HCT116 (cell line): ENCODE measurements around the gene ZFPL1. TPM values are rescaled to one million over a fixed set of nuclear protein-coding genes. Genes with fewer than 3 reads are reported as not detected.

Experiments used
- ATAC-seq: fragments of 200-7000 bp; cut with Tn5 transposase; 2 replicates; pipeline ENCODE4 v1.9.1; 2020; ENCODE audit warnings: mild to moderate bottlenecking, moderate library complexity
- BruUV-seq: library from RNA; stranded (reverse); fragments of 400-500 nt; replicated peaks from 2 replicates; lab custom pipeline; 2021; lab: Mats Ljungman, UMichigan
- CTCF ChIA-PET: fragments of 300-600 bp; sonication (Branson Sonifier 250); formaldehyde crosslinking; loops from one replicate; lab custom pipeline; 2021; ENCODE audit warnings: antibody characterized with exemption; lab: Charles Lee
- POLR2A ChIA-PET: fragments of 300-600, 350-600 bp; sonication (Branson Sonifier 250); formaldehyde crosslinking; loops from one replicate; lab custom pipeline; 2021; ENCODE audit warnings: antibody characterized with exemption; lab: Charles Lee
- RAD21 ChIA-PET, 2 experiments: fragments of 300-600 bp; sonication (Branson Sonifier 250); formaldehyde crosslinking; loops; one replicate each; lab custom pipeline; 2023; ENCODE audit warnings: low total read pairs in 2 of 2; ENCODE audit not compliant: uncharacterized antibody in 2 of 2, unreplicated experiment in 2 of 2, low non-redundant PET in 1 of 2; lab: Charles Lee
- DNase-seq: peaks from one replicate; pipeline ENCODE4 v3.0.0-alpha.2; 2010; ENCODE audit warnings: low read depth, low spot score
- H2AFZ ChIP-seq: fragments of 200-600 bp; shearing (Covaris generic), sonication (generic); 2 replicates; pipeline ENCODE4 v1.6.1; 2017; ENCODE audit warnings: low read depth, mixed run types, mixed read lengths, antibody characterized with exemption, low read length; ENCODE audit not compliant: poor library complexity, severe bottlenecking
- H3K27ac ChIP-seq: 2 replicates; pipeline ENCODE4 v1.5.1; 2012; ENCODE audit warnings: low read depth, low read length
- H3K27me3 ChIP-seq: fragments of 200-600 bp; sonication (generic); 2 replicates; pipeline ENCODE4 v1.6.1; 2016; ENCODE audit warnings: mixed run types, low read length, mixed read lengths; ENCODE audit not compliant: insufficient read depth
- H3K36me3 ChIP-seq, 2 experiments: fragments of 200-500 bp in 1 of 2; fragments of 200-600 bp in 1 of 2; sonication (Bioruptor generic) in 1 of 2; sonication (generic) in 1 of 2; 2 replicates each; pipeline versions ENCODE4 v1.5.1 to v1.6.1; 2014 to 2016; ENCODE audit warnings: low read length in 2 of 2, inconsistent platforms in 1 of 2, mixed read lengths in 1 of 2, mixed run types in 1 of 2; ENCODE audit not compliant: insufficient read depth in 2 of 2, control insufficient read depth in 1 of 2
- H3K4me1 ChIP-seq, 2 experiments: fragments of 200-600 bp in 1 of 2; sonication (generic) in 1 of 2; 2 replicates each; pipeline versions ENCODE4 v1.5.1 to v1.6.1; 2012 to 2017; ENCODE audit warnings: low read length in 2 of 2, inconsistent platforms in 1 of 2, mild to moderate bottlenecking in 1 of 2, mixed read lengths in 1 of 2, mixed run types in 1 of 2, moderate library complexity in 1 of 2; ENCODE audit not compliant: insufficient read depth in 2 of 2, control insufficient read depth in 1 of 2
- H3K4me2 ChIP-seq: fragments of 200-600 bp; sonication (generic); 2 replicates; pipeline ENCODE4 v1.6.1; 2017; ENCODE audit warnings: mixed run types, low read length, mixed read lengths
- H3K4me3 ChIP-seq, 2 experiments: fragments of 200-600 bp in 1 of 2; sonication (generic) in 1 of 2; replicated peaks in 1 of 2; 2 replicates each; pipeline ENCODE4 v1.5.1; 2011 to 2016; ENCODE audit warnings: low read length in 2 of 2, control low read depth in 1 of 2, low read depth in 1 of 2, mild to moderate bottlenecking in 1 of 2, mixed read lengths in 1 of 2, mixed run types in 1 of 2
- H3K79me2 ChIP-seq: fragments of 200-600 bp; sonication (generic); 2 replicates; pipeline ENCODE4 v1.6.1; 2017; ENCODE audit warnings: mild to moderate bottlenecking, mixed run types, low read length, moderate library complexity, mixed read lengths; ENCODE audit not compliant: insufficient read depth
- H3K9ac ChIP-seq: fragments of 200-600 bp; sonication (generic); 2 replicates; pipeline ENCODE4 v1.6.1; 2016; ENCODE audit warnings: low read length, mixed read lengths
- H3K9me2 ChIP-seq: fragments of 200-600 bp; sonication (generic), shearing (Covaris generic); 2 replicates; pipeline ENCODE4 v1.6.1; 2017; ENCODE audit warnings: mixed run types, mild to moderate bottlenecking, moderate library complexity; ENCODE audit not compliant: insufficient read depth
- H3K9me3 ChIP-seq, 2 experiments: fragments of 200-500 bp in 1 of 2; fragments of 200-600 bp in 1 of 2; sonication (Bioruptor generic) in 1 of 2; sonication (generic) in 1 of 2; 2 replicates each; pipeline ENCODE4 v1.6.1; 2014 to 2017; ENCODE audit warnings: low read length in 2 of 2, mixed read lengths in 2 of 2, inconsistent platforms in 1 of 2, low read depth in 1 of 2, mild to moderate bottlenecking in 1 of 2, mixed run types in 1 of 2, moderate library complexity in 1 of 2; ENCODE audit not compliant: control insufficient read depth in 1 of 2, insufficient read depth in 1 of 2
- H4K20me1 ChIP-seq: fragments of 200-600 bp; sonication (generic), shearing (Covaris generic); 2 replicates; pipeline ENCODE4 v1.6.1; 2017; ENCODE audit warnings: mixed run types, mild to moderate bottlenecking, moderate library complexity; ENCODE audit not compliant: insufficient read depth
- CEBPB ChIP-seq: IDR thresholded peaks from 2 replicates; pipeline ENCODE4 v1.6.1; 2012; ENCODE audit warnings: low read depth
- EGR1 ChIP-seq: IDR thresholded peaks from 2 replicates; pipeline ENCODE4 v1.6.1; 2012; ENCODE audit warnings: low read depth
- ELF1 ChIP-seq: IDR thresholded peaks from 2 replicates; pipeline ENCODE4 v1.6.1; 2012; ENCODE audit warnings: low read depth, borderline replicate concordance
- EZH2 ChIP-seq: fragments of 200-600 bp; sonication (generic); IDR thresholded peaks from 2 replicates; pipeline ENCODE4 v1.6.1; 2017; ENCODE audit warnings: antibody characterized with exemption, mixed run types
- EZH2phosphoT487 ChIP-seq: fragments of 200-600 bp; IDR thresholded peaks from 2 replicates; pipeline ENCODE4 v1.6.1; 2018; ENCODE audit warnings: antibody characterized with exemption, borderline replicate concordance
- FOSL1 ChIP-seq: IDR thresholded peaks from 2 replicates; pipeline ENCODE4 v1.6.1; 2012; ENCODE audit warnings: low read depth
- POLR2A ChIP-seq: IDR thresholded peaks from 2 replicates; pipeline ENCODE4 v1.7.0; 2011; ENCODE audit warnings: borderline replicate concordance; ENCODE audit not compliant: insufficient read depth, insufficient read length; ENCODE audit errors: extremely low read depth
- POLR2AphosphoS5 ChIP-seq: IDR thresholded peaks from 2 replicates; pipeline ENCODE4 v1.6.1; 2011; ENCODE audit warnings: mild to moderate bottlenecking, low read depth, low read length, moderate library complexity
- RAD21 ChIP-seq: IDR thresholded peaks from 2 replicates; pipeline ENCODE4 v1.6.1; 2012; ENCODE audit warnings: low read depth, mild to moderate bottlenecking
- SRF ChIP-seq: IDR thresholded peaks from 2 replicates; pipeline ENCODE4 v1.6.1; 2012; ENCODE audit warnings: low read depth
- TCF7L2 ChIP-seq: IDR thresholded peaks from 2 replicates; pipeline ENCODE4 v1.7.0; 2011; ENCODE audit warnings: borderline replicate concordance, inconsistent platforms; ENCODE audit not compliant: insufficient read depth, insufficient read length; ENCODE audit errors: extremely low read depth
- ZFX ChIP-seq: fragments of 450-650 bp; IDR thresholded peaks from 2 replicates; pipeline ENCODE4 v1.6.1; 2017
- ZNF274 ChIP-seq: fragments of 200-500 bp; sonication (Bioruptor generic); IDR thresholded peaks from 2 replicates; pipeline ENCODE4 v1.6.1; 2014; ENCODE audit warnings: mild to moderate bottlenecking, low read depth, low read length, inconsistent platforms
- intact Hi-C: fragments of 100-400 bp; cut with micrococcal nuclease; formaldehyde crosslinking; loops from 2 replicates; pipeline ENCODE4 v1.10.0; 2022
- total RNA-seq: library from RNA; stranded (reverse); gene quantifications from one replicate; pipeline ENCODE4 v1.2.1, GENCODE V29; 2021; ENCODE audit not compliant: unreplicated experiment
- TF ChIP-seq, protein P1 (sequence below): IDR thresholded peaks from 2 replicates; pipeline ENCODE4 v1.6.1; 2012; ENCODE audit warnings: low read depth
- TF ChIP-seq, protein P2 (sequence below): IDR thresholded peaks from 2 replicates; pipeline ENCODE4 v1.6.1; 2011; ENCODE audit warnings: mild to moderate bottlenecking, low read length, moderate library complexity; ENCODE audit not compliant: insufficient replicate concordance; ENCODE audit errors: extremely low read depth
- TF ChIP-seq, protein P3 (sequence below), 3 experiments: fragments of 200-600 bp in 1 of 3; sonication (generic) in 1 of 3; IDR thresholded peaks in 2 of 3; conservative IDR thresholded peaks in 1 of 3; 2 replicates each; pipeline ENCODE4 v1.5.1; 2012 to 2017; ENCODE audit warnings: low read depth in 2 of 3, low read length in 2 of 3, antibody characterized with exemption in 1 of 3, borderline replicate concordance in 1 of 3, control low read depth in 1 of 3, mild to moderate bottlenecking in 1 of 3, mixed read lengths in 1 of 3, mixed run types in 1 of 3, moderate library complexity in 1 of 3; ENCODE audit not compliant: insufficient read depth in 1 of 3

The ZFPL1 gene
- total RNA-seq, 1 experiment from 2014 or later = 35.3 TPM

DNA sequence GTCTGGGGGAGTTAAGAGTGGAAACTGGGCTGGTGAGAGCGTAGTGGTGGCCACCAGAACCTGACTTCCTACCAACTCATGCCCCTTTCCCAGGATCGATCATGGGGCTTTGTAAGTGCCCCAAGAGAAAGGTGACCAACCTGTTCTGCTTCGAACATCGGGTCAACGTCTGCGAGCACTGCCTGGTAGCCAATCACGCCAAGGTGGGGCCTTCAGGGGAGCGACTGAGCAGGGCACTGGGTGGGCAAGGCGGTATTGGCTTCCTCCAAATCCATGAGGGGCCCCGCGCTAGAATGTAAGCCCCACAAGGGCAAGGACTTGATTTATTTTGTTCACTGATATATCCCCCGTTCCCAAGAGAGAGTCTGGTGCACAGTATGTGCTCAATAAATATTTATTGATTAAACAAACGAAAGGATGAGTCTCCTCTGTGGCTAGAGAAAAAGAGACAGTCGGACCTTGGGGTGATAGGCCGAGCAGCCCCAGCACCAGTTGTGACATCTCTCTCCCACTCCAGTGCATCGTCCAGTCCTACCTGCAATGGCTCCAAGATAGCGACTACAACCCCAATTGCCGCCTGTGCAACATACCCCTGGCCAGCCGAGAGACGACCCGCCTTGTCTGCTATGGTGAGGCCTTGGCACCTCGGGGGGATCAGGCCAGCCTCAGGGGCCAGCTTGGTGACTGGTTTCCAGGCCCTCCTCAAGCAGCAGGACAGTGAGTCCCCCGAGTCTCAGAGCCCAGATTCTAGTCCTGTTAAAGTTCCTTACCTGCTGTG, 765 bp downstream of the ZFPL1 start (continued):
- TF ChIP-seq POLR2A (no peak), CEBPB (no peak), TCF7L2 (no peak), EGR1 (no peak), ZNF274 (no peak), EZH2 (no peak), RAD21 (no peak), FOSL1 (no peak)
- TF ChIP-seq, protein P1, sequence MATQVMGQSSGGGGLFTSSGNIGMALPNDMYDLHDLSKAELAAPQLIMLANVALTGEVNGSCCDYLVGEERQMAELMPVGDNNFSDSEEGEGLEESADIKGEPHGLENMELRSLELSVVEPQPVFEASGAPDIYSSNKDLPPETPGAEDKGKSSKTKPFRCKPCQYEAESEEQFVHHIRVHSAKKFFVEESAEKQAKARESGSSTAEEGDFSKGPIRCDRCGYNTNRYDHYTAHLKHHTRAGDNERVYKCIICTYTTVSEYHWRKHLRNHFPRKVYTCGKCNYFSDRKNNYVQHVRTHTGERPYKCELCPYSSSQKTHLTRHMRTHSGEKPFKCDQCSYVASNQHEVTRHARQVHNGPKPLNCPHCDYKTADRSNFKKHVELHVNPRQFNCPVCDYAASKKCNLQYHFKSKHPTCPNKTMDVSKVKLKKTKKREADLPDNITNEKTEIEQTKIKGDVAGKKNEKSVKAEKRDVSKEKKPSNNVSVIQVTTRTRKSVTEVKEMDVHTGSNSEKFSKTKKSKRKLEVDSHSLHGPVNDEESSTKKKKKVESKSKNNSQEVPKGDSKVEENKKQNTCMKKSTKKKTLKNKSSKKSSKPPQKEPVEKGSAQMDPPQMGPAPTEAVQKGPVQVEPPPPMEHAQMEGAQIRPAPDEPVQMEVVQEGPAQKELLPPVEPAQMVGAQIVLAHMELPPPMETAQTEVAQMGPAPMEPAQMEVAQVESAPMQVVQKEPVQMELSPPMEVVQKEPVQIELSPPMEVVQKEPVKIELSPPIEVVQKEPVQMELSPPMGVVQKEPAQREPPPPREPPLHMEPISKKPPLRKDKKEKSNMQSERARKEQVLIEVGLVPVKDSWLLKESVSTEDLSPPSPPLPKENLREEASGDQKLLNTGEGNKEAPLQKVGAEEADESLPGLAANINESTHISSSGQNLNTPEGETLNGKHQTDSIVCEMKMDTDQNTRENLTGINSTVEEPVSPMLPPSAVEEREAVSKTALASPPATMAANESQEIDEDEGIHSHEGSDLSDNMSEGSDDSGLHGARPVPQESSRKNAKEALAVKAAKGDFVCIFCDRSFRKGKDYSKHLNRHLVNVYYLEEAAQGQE = no peak

GRCh38 chr11:65085446-65085845, 1.4 kb downstream of the ZFPL1 start:
- no peak overlapping the region for H3K4me3 ChIP-seq
- intact Hi-C loops = no loop called here
- H3K9me3 ChIP-seq = no peaks in the 10 kb centered on the region
- TF ChIP-seq ELF1 (no peak), TCF7L2 (no peak), ZNF274 (no peak), SRF (no peak), POLR2A (no peak), EZH2phosphoT487 (no peak), FOSL1 (no peak), POLR2AphosphoS5 (no peak), ZFX (no peak)
- TF ChIP-seq, protein P2, sequence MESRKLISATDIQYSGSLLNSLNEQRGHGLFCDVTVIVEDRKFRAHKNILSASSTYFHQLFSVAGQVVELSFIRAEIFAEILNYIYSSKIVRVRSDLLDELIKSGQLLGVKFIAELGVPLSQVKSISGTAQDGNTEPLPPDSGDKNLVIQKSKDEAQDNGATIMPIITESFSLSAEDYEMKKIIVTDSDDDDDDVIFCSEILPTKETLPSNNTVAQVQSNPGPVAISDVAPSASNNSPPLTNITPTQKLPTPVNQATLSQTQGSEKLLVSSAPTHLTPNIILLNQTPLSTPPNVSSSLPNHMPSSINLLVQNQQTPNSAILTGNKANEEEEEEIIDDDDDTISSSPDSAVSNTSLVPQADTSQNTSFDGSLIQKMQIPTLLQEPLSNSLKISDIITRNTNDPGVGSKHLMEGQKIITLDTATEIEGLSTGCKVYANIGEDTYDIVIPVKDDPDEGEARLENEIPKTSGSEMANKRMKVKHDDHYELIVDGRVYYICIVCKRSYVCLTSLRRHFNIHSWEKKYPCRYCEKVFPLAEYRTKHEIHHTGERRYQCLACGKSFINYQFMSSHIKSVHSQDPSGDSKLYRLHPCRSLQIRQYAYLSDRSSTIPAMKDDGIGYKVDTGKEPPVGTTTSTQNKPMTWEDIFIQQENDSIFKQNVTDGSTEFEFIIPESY = no peak
- TF ChIP-seq, protein P3, sequence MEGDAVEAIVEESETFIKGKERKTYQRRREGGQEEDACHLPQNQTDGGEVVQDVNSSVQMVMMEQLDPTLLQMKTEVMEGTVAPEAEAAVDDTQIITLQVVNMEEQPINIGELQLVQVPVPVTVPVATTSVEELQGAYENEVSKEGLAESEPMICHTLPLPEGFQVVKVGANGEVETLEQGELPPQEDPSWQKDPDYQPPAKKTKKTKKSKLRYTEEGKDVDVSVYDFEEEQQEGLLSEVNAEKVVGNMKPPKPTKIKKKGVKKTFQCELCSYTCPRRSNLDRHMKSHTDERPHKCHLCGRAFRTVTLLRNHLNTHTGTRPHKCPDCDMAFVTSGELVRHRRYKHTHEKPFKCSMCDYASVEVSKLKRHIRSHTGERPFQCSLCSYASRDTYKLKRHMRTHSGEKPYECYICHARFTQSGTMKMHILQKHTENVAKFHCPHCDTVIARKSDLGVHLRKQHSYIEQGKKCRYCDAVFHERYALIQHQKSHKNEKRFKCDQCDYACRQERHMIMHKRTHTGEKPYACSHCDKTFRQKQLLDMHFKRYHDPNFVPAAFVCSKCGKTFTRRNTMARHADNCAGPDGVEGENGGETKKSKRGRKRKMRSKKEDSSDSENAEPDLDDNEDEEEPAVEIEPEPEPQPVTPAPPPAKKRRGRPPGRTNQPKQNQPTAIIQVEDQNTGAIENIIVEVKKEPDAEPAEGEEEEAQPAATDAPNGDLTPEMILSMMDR (IDR thresholded peaks at IDR 0.05 in 2 of 3, conservative IDR thresholded peaks at IDR 0.05 in 1 of 3; ENCODE audit: borderline replicate concordance in 1 of 3, insufficient read depth in 1 of 3, low read depth in 2 of 3, low read length in 2 of 3) = no peak
- ATAC-seq (no peak), DNase-seq (no peak)
- no peaks in the 10 kb centered on the region for H4K20me1 ChIP-seq
- H3K79me2 ChIP-seq = peaks cover 37% of the 10 kb centered on the region
- ChIA-PET POLR2A (no interaction called here), CTCF (no interaction called here), RAD21 (no interaction called here)
- no peak overlapping the region for H3K27ac ChIP-seq
- no peak overlapping the region for H3K9ac ChIP-seq
- peaks cover 5 to 33% of the 10 kb centered on the region in 2 experiments; a peak in 2 of 4 replicates for H3K36me3 ChIP-seq
- H3K9me2 ChIP-seq = no peaks in the 10 kb centered on the region
- H3K4me1 ChIP-seq = peaks cover 7 to 22% of the 10 kb centered on the region in 2 experiments; a peak in 3 of 4 replicates
- H3K27me3 ChIP-seq = no peaks in the 10 kb centered on the region
- peak overlapping the region; percentile 82 for H3K4me2 ChIP-seq
- no peak overlapping the region for H2AFZ ChIP-seq
- BruUV-seq = no TSS peak
